ENCODE measurements around the gene CUL5. TPM values are rescaled to one million over a fixed set of nuclear protein-coding genes. Genes with fewer than 3 reads are reported as not detected.
A peak's percentile ranks its signal among the peaks of the same experiment; 100 is the strongest.
"Not testable (repeated sequence)": the region's sequence is repeated elsewhere in the genome, so short reads cannot be mapped to it uniquely, and the experiment has no call there.

The CUL5 gene
- total RNA-seq, 1 donor from 2014 or later = 28.7 TPM

GRCh38 chr11:108101090-108101775 is 92.5 kb downstream of the CUL5 start:
- Histone ChIP-seq H3K4me3 (ENCODE audit: low read depth, low read length) (no peak overlapping the region), H3K36me3 (ENCODE audit: control insufficient read depth, insufficient read depth, low read length) (peaks cover 4% of the 10 kb centered on the region), H3K27me3 (ENCODE audit: control insufficient read depth, insufficient read depth, low read length) (no peaks in the 10 kb centered on the region)
- TF ChIP-seq CTCF (IDR thresholded peaks at IDR 0.05; ENCODE audit: insufficient read depth, low read length, severe bottlenecking) = no peak
- FAIRE-seq (peak; percentile 28), DNase-seq (ENCODE audit: low read depth) (no peak)

GRCh38 chr11:108111126-108111525 is 102.4 kb downstream of the CUL5 start:
- TF ChIP-seq CTCF (IDR thresholded peaks at IDR 0.05; ENCODE audit: insufficient read depth, low read length, severe bottlenecking) = no peak
- DNase-seq (ENCODE audit: low read depth) = no peak
- Histone ChIP-seq H3K36me3 (ENCODE audit: control insufficient read depth, insufficient read depth, low read length) (no peaks in the 10 kb centered on the region), H3K27me3 (ENCODE audit: control insufficient read depth, insufficient read depth, low read length) (no peaks in the 10 kb centered on the region), H3K4me3 (ENCODE audit: low read depth, low read length) (no peak overlapping the region)
- no peak for FAIRE-seq

DNA sequence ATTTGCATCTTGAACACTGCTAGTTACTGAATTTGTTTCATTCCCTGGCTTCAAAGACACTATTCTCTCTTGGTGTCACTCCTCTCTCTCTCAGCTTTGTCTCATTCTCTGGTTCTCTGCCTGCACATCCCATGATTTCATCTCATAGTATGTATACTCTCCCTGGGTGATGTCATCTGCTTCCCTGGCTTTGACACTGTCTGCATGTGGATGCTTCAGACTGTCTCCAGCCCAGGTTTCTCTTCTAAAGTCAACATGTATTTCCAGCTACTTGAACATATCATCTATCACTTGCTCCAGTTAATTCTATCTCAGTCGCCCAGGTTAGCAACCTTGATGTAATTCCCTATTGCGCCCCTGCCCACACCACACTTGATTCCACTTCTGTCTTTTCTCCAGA is 103.4 kb downstream of the CUL5 start:
- Histone ChIP-seq H3K4me3 (ENCODE audit: low read depth, low read length) (no peak overlapping the region), H3K36me3 (ENCODE audit: control insufficient read depth, insufficient read depth, low read length) (no peaks in the 10 kb centered on the region), H3K27me3 (ENCODE audit: control insufficient read depth, insufficient read depth, low read length) (no peaks in the 10 kb centered on the region)
- no peak for TF ChIP-seq CTCF (IDR thresholded peaks at IDR 0.05; ENCODE audit: insufficient read depth, low read length, severe bottlenecking)
- FAIRE-seq (no peak), DNase-seq (ENCODE audit: low read depth) (no peak)

DNA sequence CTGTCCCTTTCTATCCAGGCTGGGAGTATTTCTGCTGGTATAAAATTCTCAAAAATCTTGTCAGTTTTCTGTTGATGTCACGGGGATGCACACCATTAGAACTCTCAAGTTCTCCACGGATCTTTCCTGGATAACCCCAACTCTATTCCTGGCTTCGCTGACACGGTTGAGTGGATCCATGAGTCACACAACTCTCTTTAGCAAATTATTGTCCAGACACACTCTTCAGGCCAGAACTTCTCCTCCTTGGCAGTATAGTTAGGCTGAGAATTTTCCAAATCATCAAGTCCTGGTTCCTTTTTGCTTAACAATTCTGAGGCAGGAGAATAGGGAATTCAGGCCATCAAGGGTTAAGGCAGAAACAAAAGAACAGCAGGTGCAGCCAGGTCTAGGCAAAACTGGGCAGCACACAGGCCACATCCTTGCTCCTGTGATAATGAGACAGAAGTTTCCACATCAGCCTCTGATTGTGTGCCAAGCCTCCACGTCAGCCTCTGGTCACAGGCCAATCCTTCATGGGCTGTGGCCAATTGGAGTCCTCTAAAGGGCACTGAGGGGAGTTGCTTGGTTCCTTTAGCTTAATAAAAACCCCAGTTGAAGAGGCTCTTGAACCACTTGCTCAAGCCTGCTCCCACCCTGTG is 106.9 kb downstream of the CUL5 start:
- no peaks in the 10 kb centered on the region for H3K27me3 ChIP-seq (ENCODE audit: control insufficient read depth, insufficient read depth, low read length)
- DNase-seq (ENCODE audit: low read depth) (peak; percentile 86), FAIRE-seq (peak; percentile 87)
- TF ChIP-seq CTCF (IDR thresholded peaks at IDR 0.05; ENCODE audit: insufficient read depth, low read length, severe bottlenecking) = no peak
- H3K36me3 ChIP-seq (ENCODE audit: control insufficient read depth, insufficient read depth, low read length) = no peaks in the 10 kb centered on the region
- no peak overlapping the region for H3K4me3 ChIP-seq (ENCODE audit: low read depth, low read length)

DNA sequence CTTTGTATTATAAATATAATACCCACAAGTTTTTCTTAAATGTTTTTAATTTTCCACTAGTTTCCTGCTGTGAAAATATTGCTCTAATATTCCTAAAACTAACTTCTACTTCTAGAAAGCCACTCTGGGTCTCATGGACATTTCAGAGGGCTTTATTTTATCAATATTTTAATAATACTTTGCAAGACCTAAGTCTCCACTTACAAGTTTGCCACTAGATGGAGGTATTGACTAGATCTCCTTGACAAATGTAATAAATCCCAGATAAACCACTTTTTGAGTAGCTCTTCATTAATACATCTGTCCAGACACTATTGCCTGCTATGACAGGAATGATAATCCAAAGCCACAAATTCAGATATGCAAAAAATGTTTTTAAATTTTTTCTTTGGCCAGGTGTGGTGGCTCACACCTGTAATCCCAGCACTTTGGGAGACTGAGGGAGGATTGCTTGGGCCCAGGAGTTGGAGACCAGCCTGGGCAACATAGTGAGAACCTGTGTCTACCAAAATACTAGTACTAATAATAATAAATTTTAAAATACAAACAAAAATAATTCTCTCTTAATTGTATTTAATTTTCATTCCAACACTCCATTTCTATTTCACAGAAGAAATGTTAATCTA is 109.2 kb downstream of the CUL5 start:
- FAIRE-seq (no peak), DNase-seq (ENCODE audit: low read depth) (peak; percentile 61)
- peak; percentile 42 for TF ChIP-seq CTCF (IDR thresholded peaks at IDR 0.05; ENCODE audit: insufficient read depth, low read length, severe bottlenecking)
- Histone ChIP-seq H3K36me3 (ENCODE audit: control insufficient read depth, insufficient read depth, low read length) (no peaks in the 10 kb centered on the region), H3K27me3 (ENCODE audit: control insufficient read depth, insufficient read depth, low read length) (no peaks in the 10 kb centered on the region), H3K4me3 (ENCODE audit: low read depth, low read length) (no peak overlapping the region)

GRCh38 chr11:108120936-108121273 is 112.2 kb downstream of the CUL5 start:
- peak overlapping the region; percentile 64 for H3K4me3 ChIP-seq (ENCODE audit: low read depth, low read length)
- not testable (repeated sequence) for FAIRE-seq; H3K36me3 ChIP-seq (ENCODE audit: control insufficient read depth, insufficient read depth, low read length); DNase-seq (ENCODE audit: low read depth); H3K27me3 ChIP-seq (ENCODE audit: control insufficient read depth, insufficient read depth, low read length)
